LNCAP (cell line): Measurements from ENCODE around the gene PITX1.

Source experiments
- CTCF ChIP-seq: fragments of 450-650 bp; IDR thresholded peaks from 2 replicates; pipeline ENCODE4 v1.5.1; 2017; ENCODE audit warnings: mild to moderate bottlenecking

PITX1 gene

DNA sequence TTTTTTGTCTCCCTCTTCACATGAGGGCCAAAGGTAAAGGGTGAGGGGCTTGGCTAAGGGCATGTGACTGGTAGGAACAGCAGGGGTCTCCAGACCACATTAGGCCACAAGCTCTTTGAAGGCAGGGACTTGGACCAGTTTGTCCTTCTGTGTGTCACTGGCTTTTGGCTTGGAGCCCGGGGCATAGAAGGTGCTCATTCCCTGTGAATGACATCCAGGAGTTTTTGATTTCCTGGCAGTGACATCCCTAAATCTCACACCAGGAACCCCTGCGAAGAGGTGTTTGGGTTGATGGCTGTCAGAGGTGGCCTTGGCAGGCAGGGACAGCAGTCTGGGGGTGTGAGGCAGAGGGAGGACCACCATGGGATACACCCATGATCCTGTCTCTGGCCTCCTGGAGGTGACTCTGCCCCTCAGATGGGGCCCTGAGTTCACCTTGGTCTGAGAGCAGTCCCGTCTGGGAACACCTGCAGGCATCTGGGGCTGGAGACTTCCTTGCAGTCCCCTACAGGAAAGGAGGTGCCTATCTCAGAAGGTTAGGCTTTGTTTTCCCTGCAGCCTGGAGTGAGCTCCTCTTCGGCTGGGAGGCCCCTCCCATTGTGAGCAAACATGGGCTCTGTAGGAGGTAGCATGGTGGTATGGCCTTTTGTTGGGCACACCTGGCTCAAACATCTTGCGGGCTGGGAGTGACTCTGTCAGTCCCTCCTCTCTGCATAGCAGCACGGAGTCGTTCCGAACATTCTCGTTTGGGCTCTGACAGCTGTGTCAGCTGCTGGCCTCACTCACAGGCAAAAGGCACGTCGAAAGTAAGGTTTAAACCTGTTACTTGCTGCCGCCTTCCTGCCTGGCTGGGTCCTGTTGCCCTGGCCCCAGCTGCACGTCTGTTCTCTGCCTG, 38.6 kb upstream of the PITX1 start:
- no peak for TF ChIP-seq CTCF

DNA sequence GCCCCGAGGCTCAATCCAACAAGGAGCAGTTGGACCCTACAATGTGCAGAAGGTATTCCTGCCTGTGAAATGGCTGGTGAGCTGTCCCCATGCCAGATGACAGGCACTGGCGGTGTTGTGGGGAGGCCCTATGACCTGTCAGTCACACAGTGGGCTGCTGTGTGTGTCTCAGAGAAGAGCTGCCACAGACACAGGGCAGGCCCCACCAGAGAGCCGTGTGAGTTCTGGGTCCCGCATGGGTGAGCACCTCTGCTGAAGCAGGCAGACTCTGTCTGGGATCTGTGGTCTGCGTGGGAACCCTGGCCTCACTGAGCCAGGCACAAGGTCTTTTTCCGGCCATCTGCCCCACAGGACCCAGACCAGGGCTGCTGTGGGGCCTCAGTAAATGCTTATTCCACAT, 37.3 kb upstream of the PITX1 start:
- no peak for TF ChIP-seq CTCF

GRCh38 chr5:135069895-135070657, 36.0 kb upstream of the PITX1 start:
- TF ChIP-seq CTCF, result no peak

DNA sequence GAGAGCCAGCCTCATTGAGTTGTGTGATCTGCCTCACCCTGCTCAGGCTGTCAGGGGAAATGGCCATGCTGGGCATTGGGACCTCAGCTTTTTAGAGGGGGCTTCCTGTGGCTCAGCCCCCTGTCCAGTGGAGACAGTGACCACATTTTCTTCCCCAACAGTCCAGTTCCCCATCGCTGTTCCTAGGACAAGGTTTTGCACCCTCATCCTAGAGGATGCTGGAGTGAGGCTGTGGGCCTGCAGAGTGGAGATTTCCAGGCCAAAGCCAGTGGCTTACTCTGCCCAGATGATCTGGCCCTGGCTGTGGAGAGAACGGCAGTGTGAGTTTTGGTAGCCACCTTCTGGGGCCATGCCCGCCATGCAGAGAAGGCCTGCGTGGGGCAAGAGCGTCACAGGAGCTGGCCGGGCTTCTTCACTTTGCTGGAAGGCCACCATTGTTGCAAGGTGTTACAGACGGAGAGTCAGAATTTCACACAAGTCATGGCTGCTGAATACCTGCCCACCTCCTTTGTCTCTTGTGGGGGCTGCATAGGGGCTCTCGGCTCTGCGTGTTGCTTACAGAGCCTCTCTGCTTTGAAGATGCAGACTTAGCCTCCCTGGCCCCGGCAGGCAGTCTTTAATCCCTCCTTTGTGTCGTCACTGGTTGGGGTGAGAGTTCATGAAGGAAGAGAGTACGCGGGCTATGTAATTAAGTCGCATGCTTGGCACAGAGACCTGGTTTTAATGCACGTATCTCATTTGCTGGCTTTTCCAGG, 35.2 kb upstream of the PITX1 start:
- no peak for TF ChIP-seq CTCF

GRCh38 chr5:135067587-135067986, 33.6 kb upstream of the PITX1 start:
- TF ChIP-seq CTCF, result no peak

GRCh38 chr5:135066781-135067180, 32.8 kb upstream of the PITX1 start:
- no peak for TF ChIP-seq CTCF
